Adrenal gland (tissue), 5 donors: ENCODE measurements around the gene ARHGEF17.

ENCODE experiments used
- POLR2A ChIP-seq, 2 donors: fragments of 450-650 bp; IDR thresholded peaks; one replicate each; pipeline ENCODE4 v1.6.1; 2017; ENCODE audit warnings: antibody characterized with exemption in 2 of 2, mild to moderate bottlenecking in 2 of 2, moderate library complexity in 1 of 2
- TF ChIP-seq, protein P1 (sequence below), 6 experiments: fragments of 450-650 bp in 4 of 6; fragments of 200-600 bp in 2 of 6; sonication (generic) in 1 of 6; IDR thresholded peaks; 1 replicate in 5 of 6; 2 replicates in 1 of 6; pipeline versions ENCODE4 v1.5.1 to v1.8.0; 2016 to 2021; ENCODE audit warnings: antibody characterized with exemption in 6 of 6, mild to moderate bottlenecking in 2 of 6, moderate library complexity in 1 of 6
- donor health status: DM: no; HTN: no; CAD: no.

DNA sequence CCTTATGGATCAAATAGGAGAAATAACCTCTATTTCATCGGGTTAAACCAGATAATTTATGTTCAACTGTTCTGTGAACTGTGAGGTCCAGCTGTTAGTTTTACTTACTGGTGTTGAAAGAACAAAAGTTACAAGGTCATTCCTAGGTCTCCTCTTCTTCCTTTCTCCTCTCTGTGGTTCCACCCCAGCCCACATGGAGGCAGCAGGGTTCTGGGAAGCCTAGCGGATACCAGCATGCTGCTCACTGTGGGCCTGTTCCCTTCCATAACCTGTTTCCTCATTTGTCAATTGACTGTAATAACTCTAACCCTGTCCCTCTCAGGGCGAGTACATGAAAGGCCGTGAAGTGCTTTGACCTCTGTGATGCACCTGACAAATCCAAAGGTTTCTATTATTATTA lies 96.0 kb downstream of the ARHGEF17 start:
- TF ChIP-seq, protein P1, sequence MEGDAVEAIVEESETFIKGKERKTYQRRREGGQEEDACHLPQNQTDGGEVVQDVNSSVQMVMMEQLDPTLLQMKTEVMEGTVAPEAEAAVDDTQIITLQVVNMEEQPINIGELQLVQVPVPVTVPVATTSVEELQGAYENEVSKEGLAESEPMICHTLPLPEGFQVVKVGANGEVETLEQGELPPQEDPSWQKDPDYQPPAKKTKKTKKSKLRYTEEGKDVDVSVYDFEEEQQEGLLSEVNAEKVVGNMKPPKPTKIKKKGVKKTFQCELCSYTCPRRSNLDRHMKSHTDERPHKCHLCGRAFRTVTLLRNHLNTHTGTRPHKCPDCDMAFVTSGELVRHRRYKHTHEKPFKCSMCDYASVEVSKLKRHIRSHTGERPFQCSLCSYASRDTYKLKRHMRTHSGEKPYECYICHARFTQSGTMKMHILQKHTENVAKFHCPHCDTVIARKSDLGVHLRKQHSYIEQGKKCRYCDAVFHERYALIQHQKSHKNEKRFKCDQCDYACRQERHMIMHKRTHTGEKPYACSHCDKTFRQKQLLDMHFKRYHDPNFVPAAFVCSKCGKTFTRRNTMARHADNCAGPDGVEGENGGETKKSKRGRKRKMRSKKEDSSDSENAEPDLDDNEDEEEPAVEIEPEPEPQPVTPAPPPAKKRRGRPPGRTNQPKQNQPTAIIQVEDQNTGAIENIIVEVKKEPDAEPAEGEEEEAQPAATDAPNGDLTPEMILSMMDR (IDR thresholded peaks at IDR 0.05) = peak; percentile 51 to 87 (median 82)
- TF ChIP-seq POLR2A (IDR thresholded peaks at IDR 0.05) = no peak
